Smooth muscle cell (in vitro differentiated cells): ENCODE data around the gene SLC25A44. TPM values are rescaled to one million over a fixed set of nuclear protein-coding genes. Genes with fewer than 3 reads are reported as not detected.

ENCODE experiments used
- DNase-seq: peaks from one replicate; lab custom pipeline; 2025; ENCODE audit not compliant: unreplicated experiment; lab: John Stamatoyannopoulos, UW
- H2AFZ ChIP-seq: fragments of 200-600 bp; sonication (generic); 2 replicates; pipeline ENCODE4 v1.6.0; 2016; ENCODE audit warnings: antibody characterized with exemption, low read depth, mild to moderate bottlenecking
- H3F3A ChIP-seq: fragments of 200-600 bp; sonication (generic); 2 replicates; pipeline ENCODE4 v1.6.0; 2017; ENCODE audit warnings: antibody characterized with exemption, low read depth
- H3K27ac ChIP-seq: fragments of 200-600 bp; sonication (generic); 2 replicates; pipeline ENCODE4 v1.5.1; 2016; ENCODE audit warnings: low read depth, mild to moderate bottlenecking
- H3K27me3 ChIP-seq: fragments of 200-600 bp; sonication (generic); 2 replicates; pipeline ENCODE4 v1.6.1; 2016; ENCODE audit warnings: low read depth, mild to moderate bottlenecking
- H3K36me3 ChIP-seq: fragments of 200-600 bp; sonication (generic); 2 replicates; pipeline ENCODE4 v1.5.1; 2016; ENCODE audit warnings: low read depth
- H3K4me1 ChIP-seq: fragments of 200-600 bp; sonication (generic); 2 replicates; pipeline ENCODE4 v1.5.1; 2016; ENCODE audit warnings: low read depth
- H3K4me2 ChIP-seq: fragments of 200-600 bp; sonication (generic); 2 replicates; pipeline ENCODE4 v1.6.0; 2016; ENCODE audit warnings: mild to moderate bottlenecking
- H3K4me3 ChIP-seq: fragments of 200-600 bp; sonication (generic); 2 replicates; pipeline ENCODE4 v1.5.1; 2016; ENCODE audit warnings: mild to moderate bottlenecking
- H3K79me2 ChIP-seq: fragments of 200-600 bp; sonication (generic); 2 replicates; pipeline ENCODE4 v1.6.0; 2016; ENCODE audit warnings: low read depth, mild to moderate bottlenecking
- H3K9ac ChIP-seq: fragments of 200-600 bp; sonication (generic); 2 replicates; pipeline ENCODE4 v1.6.0; 2016; ENCODE audit warnings: low read depth
- H3K9me3 ChIP-seq: fragments of 200-600 bp; sonication (generic); replicated peaks from 2 replicates; pipeline ENCODE4 v1.5.1; 2016; ENCODE audit warnings: low read depth
- H4K20me1 ChIP-seq: fragments of 200-600 bp; sonication (generic); 2 replicates; pipeline ENCODE4 v1.6.0; 2016; ENCODE audit warnings: low read depth
- CTCF ChIP-seq: fragments of 200-600 bp; sonication (generic); IDR thresholded peaks from 2 replicates; pipeline ENCODE4 v1.5.1; 2017; ENCODE audit warnings: borderline replicate concordance, mild to moderate bottlenecking, antibody characterized with exemption; ENCODE audit not compliant: insufficient read depth, poor library complexity, severe bottlenecking
- WGBS: methylation state at CpG from one replicate; pipeline ENCODE4 v1.1.7; 2016; ENCODE audit warnings: low lambda C conversion rate; 5-methylcytosine and 5-hydroxymethylcytosine counted together
- polyA plus RNA-seq: library from polyadenylated mRNA; unstranded; fragments of >200 nt; fragmentation: Nextera tagmentation; extraction: Ambion mirVana; gene quantifications from 2 replicates; pipeline ENCODE4 v1.2.1, GENCODE V29; 2016
- total RNA-seq: library from RNA; depleted of rRNA; stranded (reverse); fragments of >200 nt; gene quantifications from 2 replicates; pipeline ENCODE4 v1.2.3, GENCODE V29; 2014

SLC25A44 gene
- total and polyA plus RNA-seq, 2 experiments from 2014 or later, result 11.4 to 11.6 TPM

GRCh38 chr1:156233426-156234127, 39.7 kb downstream of the SLC25A44 start:
- no peak overlapping the region for H2AFZ ChIP-seq
- no peaks in the 10 kb centered on the region for H3K79me2 ChIP-seq
- no peaks in the 10 kb centered on the region for H3F3A ChIP-seq
- H3K27ac ChIP-seq, result peak overlapping the region; percentile 96
- 46% methylated on average over 5 of the region's 5 CpGs for WGBS
- peak overlapping the region; percentile 79 for H3K9ac ChIP-seq
- H3K4me3 ChIP-seq, result no peak overlapping the region
- H3K4me2 ChIP-seq, result peak overlapping the region; percentile 63
- no peak for TF ChIP-seq CTCF
- H4K20me1 ChIP-seq, result no peaks in the 10 kb centered on the region
- H3K4me1 ChIP-seq, result no peaks in the 10 kb centered on the region
- H3K36me3 ChIP-seq, result no peaks in the 10 kb centered on the region
- H3K27me3 ChIP-seq, result no peaks in the 10 kb centered on the region
- DNase-seq, result no peak
- no peaks in the 10 kb centered on the region for H3K9me3 ChIP-seq

- no peak overlapping the region for H3K4me3 ChIP-seq
- H2AFZ ChIP-seq, result no peak overlapping the region
- H3K79me2 ChIP-seq, result no peaks in the 10 kb centered on the region
- H3K27ac ChIP-seq, result no peak overlapping the region
- no peaks in the 10 kb centered on the region for H3K27me3 ChIP-seq
- no peak for DNase-seq
- no peaks in the 10 kb centered on the region for H3K9me3 ChIP-seq
- no peak overlapping the region for H3K9ac ChIP-seq
- no peaks in the 10 kb centered on the region for H3K4me1 ChIP-seq
- H3K36me3 ChIP-seq, result no peaks in the 10 kb centered on the region
- H4K20me1 ChIP-seq, result no peaks in the 10 kb centered on the region
- TF ChIP-seq CTCF, result no peak
- no peaks in the 10 kb centered on the region for H3F3A ChIP-seq
- WGBS, result 96% methylated on average over 12 of the region's 12 CpGs
- no peak overlapping the region for H3K4me2 ChIP-seq
These were observed 42.3 kb downstream of the SLC25A44 start for GRCh38 chr1:156236164-156236563.

GRCh38 chr1:156238248-156238647, 44.3 kb downstream of the SLC25A44 start:
- H4K20me1 ChIP-seq, result no peaks in the 10 kb centered on the region
- no peak overlapping the region for H3K4me2 ChIP-seq
- no peaks in the 10 kb centered on the region for H3K79me2 ChIP-seq
- H2AFZ ChIP-seq, result no peak overlapping the region
- H3K9me3 ChIP-seq, result no peaks in the 10 kb centered on the region
- no peak overlapping the region for H3K27ac ChIP-seq
- H3F3A ChIP-seq, result no peaks in the 10 kb centered on the region
- TF ChIP-seq CTCF, result no peak
- H3K27me3 ChIP-seq, result no peaks in the 10 kb centered on the region
- no peak for DNase-seq
- H3K4me1 ChIP-seq, result no peaks in the 10 kb centered on the region
- 97% methylated on average over 5 of the region's 5 CpGs for WGBS
- H3K9ac ChIP-seq, result no peak overlapping the region
- no peaks in the 10 kb centered on the region for H3K36me3 ChIP-seq
- no peak overlapping the region for H3K4me3 ChIP-seq

- Histone ChIP-seq H3F3A (no peaks in the 10 kb centered on the region), H3K9ac (no peak overlapping the region), H3K9me3 (no peaks in the 10 kb centered on the region), H3K79me2 (no peaks in the 10 kb centered on the region), H3K4me3 (no peak overlapping the region), H3K36me3 (no peaks in the 10 kb centered on the region), H3K4me1 (no peaks in the 10 kb centered on the region), H4K20me1 (no peaks in the 10 kb centered on the region), H2AFZ (no peak overlapping the region), H3K27ac (no peak overlapping the region), H3K27me3 (no peaks in the 10 kb centered on the region), H3K4me2 (no peak overlapping the region)
- no peak for DNase-seq
- no peak for TF ChIP-seq CTCF
- 71% methylated on average over 15 of the region's 15 CpGs for WGBS
These were observed 47.5 kb downstream of the SLC25A44 start for GRCh38 chr1:156241311-156241811.
